Tibial nerve (tissue), 3 donors: ENCODE results near the gene DHX8.

Source experiments
- POLR2A ChIP-seq, 2 donors: fragments of 450-650 bp; IDR thresholded peaks; one replicate each; pipeline ENCODE4 v1.6.1; 2017; ENCODE audit warnings: antibody characterized with exemption in 2 of 2, mild to moderate bottlenecking in 2 of 2, moderate library complexity in 2 of 2
- TF ChIP-seq, protein P1 (sequence below), 5 experiments: fragments of 200-600 bp in 3 of 5; fragments of 450-650 bp in 2 of 5; sonication (generic) in 3 of 5; IDR thresholded peaks; one replicate each; pipeline ENCODE4 v1.5.1; 2016 to 2019; ENCODE audit warnings: antibody characterized with exemption in 5 of 5, mild to moderate bottlenecking in 3 of 5, moderate library complexity in 2 of 5

DNA sequence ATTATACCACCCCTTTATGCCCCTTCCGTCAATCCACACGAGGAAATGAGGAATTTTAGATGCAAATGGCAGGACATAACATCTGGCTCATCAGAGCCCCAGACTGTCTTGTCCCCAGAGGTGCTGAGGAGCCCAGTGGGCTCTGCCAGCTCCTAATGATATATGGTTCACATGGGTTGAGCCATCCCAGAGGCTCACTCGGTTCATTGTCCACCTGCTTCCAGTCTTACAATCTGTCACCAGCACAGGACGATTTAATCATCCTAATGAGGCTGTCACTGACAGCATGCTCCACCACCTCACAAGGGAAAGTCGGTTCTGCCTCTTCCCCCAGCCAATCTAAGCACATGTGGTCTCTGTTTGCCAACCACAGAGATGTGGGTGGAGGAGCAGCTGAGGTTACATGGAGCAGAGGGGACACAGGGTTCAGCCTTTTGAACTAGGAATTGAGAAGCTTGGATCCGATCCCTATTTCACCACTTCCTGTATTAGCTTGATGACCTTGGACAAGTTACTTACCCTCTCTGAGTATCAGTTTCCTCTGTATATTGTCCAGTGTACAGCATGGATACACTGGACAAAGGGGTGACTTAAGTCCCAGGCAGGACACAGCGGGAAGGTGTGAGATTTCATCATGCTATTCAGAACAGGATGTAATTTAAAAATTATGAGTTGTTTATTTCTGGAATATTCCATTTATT is 27.0 kb upstream of the DHX8 start:
- TF ChIP-seq POLR2A (IDR thresholded peaks at IDR 0.05): no peak
- TF ChIP-seq, protein P1, sequence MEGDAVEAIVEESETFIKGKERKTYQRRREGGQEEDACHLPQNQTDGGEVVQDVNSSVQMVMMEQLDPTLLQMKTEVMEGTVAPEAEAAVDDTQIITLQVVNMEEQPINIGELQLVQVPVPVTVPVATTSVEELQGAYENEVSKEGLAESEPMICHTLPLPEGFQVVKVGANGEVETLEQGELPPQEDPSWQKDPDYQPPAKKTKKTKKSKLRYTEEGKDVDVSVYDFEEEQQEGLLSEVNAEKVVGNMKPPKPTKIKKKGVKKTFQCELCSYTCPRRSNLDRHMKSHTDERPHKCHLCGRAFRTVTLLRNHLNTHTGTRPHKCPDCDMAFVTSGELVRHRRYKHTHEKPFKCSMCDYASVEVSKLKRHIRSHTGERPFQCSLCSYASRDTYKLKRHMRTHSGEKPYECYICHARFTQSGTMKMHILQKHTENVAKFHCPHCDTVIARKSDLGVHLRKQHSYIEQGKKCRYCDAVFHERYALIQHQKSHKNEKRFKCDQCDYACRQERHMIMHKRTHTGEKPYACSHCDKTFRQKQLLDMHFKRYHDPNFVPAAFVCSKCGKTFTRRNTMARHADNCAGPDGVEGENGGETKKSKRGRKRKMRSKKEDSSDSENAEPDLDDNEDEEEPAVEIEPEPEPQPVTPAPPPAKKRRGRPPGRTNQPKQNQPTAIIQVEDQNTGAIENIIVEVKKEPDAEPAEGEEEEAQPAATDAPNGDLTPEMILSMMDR (IDR thresholded peaks at IDR 0.05): no peak
